ENCODE measurements around the gene ST6GALNAC1. TPM values are rescaled to one million over a fixed set of nuclear protein-coding genes. Genes with fewer than 3 reads are reported as not detected.

The ST6GALNAC1 gene
- total RNA-seq, 5 donors from 2014 or later (not counting 1 experiment from before 2014, with no cell fraction given) = 2.6 to 20.5 (median 6.6) TPM

- H3K4me1 ChIP-seq (ENCODE audit: control insufficient read depth in 1 of 2, extremely low read depth in 1 of 2, insufficient read depth in 2 of 2, low read length in 2 of 2) = peaks cover 6 to 26% of the 10 kb centered on the region in 2 experiments
- DNase-seq (no peak), ATAC-seq (replicated peaks in 1 of 4) (no peak)
- peaks cover 19 to 30% of the 10 kb centered on the region in 2 donors for H3K27me3 Mint-ChIP-seq
- H3K9me3 ChIP-seq = no peaks in the 10 kb centered on the region
- H3K9me3 Mint-ChIP-seq = no peaks in the 10 kb centered on the region
- H3K27ac Mint-ChIP-seq = no peak overlapping the region
- POLR2A ChIA-PET = no interaction called here
- no peak overlapping the region for H3K27ac ChIP-seq (ENCODE audit: low read length)
- peaks cover 9 to 41% of the 10 kb centered on the region in 2 experiments for H3K27me3 ChIP-seq (replicated peaks in 1 of 2; ENCODE audit: control insufficient read depth in 2 of 2, extremely low read depth in 1 of 2, insufficient read depth in 2 of 2, low read length in 1 of 2)
- H3K4me3 Mint-ChIP-seq = no peak overlapping the region
- no peaks in the 10 kb centered on the region for H3K36me3 Mint-ChIP-seq
- H3K36me3 ChIP-seq (ENCODE audit: control insufficient read depth in 2 of 2, extremely low read depth in 1 of 2, insufficient read depth in 1 of 2, low read length in 1 of 2) = no peaks in the 10 kb centered on the region
- no peak overlapping the region for H3K4me3 ChIP-seq (ENCODE audit: control insufficient read depth in 1 of 2, extremely low read depth in 1 of 2, low read length in 1 of 2)
- WGBS (ENCODE audit: insufficient coverage) = no CpG with 5 or more reads among the region's 3 CpGs
- H3K4me1 Mint-ChIP-seq = peaks cover 6 to 17% (median 17%) of the 10 kb centered on the region in 3 donors
- CTCF ChIA-PET = interaction anchor here in 1 of 2 donors (0.5 kb wide), 1 partner anchor 1706 kb away, joined by 3 read pairs; no protein-coding TSS in a partner anchor
Observed at GRCh38 chr17:76582660-76583059, 60.9 kb downstream of the ST6GALNAC1 start.

GRCh38 chr17:76581515-76581914 lies 62.0 kb downstream of the ST6GALNAC1 start:
- DNase-seq = no peak
- ChIA-PET POLR2A (interaction anchor here in 1 of 2 donors (0.5 kb wide), 1 partner anchor 103 kb away, joined by 3 read pairs; no protein-coding TSS in a partner anchor), CTCF (no interaction called here)
- Histone ChIP-seq H3K36me3 (ENCODE audit: control insufficient read depth in 2 of 2, extremely low read depth in 1 of 2, insufficient read depth in 1 of 2, low read length in 1 of 2) (no peaks in the 10 kb centered on the region), H3K27ac (ENCODE audit: low read length) (no peak overlapping the region), H3K4me3 (ENCODE audit: control insufficient read depth in 1 of 2, extremely low read depth in 1 of 2, low read length in 1 of 2) (no peak overlapping the region), H3K27me3 (replicated peaks in 1 of 2; ENCODE audit: control insufficient read depth in 2 of 2, extremely low read depth in 1 of 2, insufficient read depth in 2 of 2, low read length in 1 of 2) (peaks cover 3 to 30% of the 10 kb centered on the region in 2 experiments), H3K4me1 (ENCODE audit: control insufficient read depth in 1 of 2, extremely low read depth in 1 of 2, insufficient read depth in 2 of 2, low read length in 2 of 2) (peaks cover 6 to 20% of the 10 kb centered on the region in 2 experiments), H3K9me3 (no peaks in the 10 kb centered on the region)
- no peak overlapping the region for H3K27ac Mint-ChIP-seq
- no peak overlapping the region for H3K4me3 Mint-ChIP-seq
- H3K27me3 Mint-ChIP-seq = peaks cover 11 to 20% of the 10 kb centered on the region in 2 donors
- ATAC-seq (replicated peaks in 1 of 4) = no peak
- H3K36me3 Mint-ChIP-seq = no peaks in the 10 kb centered on the region
- no CpG with 5 or more reads among the region's 5 CpGs for WGBS (ENCODE audit: insufficient coverage)
- H3K9me3 Mint-ChIP-seq = no peaks in the 10 kb centered on the region
- peaks cover 0 to 13% (median 10%) of the 10 kb centered on the region in 3 donors for H3K4me1 Mint-ChIP-seq

GRCh38 chr17:76579281-76579680 lies 64.3 kb downstream of the ST6GALNAC1 start:
- no peaks in the 10 kb centered on the region for H3K9me3 ChIP-seq
- peaks cover 0 to 10% of the 10 kb centered on the region in 2 experiments for H3K27me3 ChIP-seq (replicated peaks in 1 of 2; ENCODE audit: control insufficient read depth in 2 of 2, extremely low read depth in 1 of 2, insufficient read depth in 2 of 2, low read length in 1 of 2)
- H3K9me3 Mint-ChIP-seq = no peaks in the 10 kb centered on the region
- ATAC-seq (replicated peaks in 1 of 4) = no peak
- H3K27ac ChIP-seq (ENCODE audit: low read length) = no peak overlapping the region
- H3K4me1 Mint-ChIP-seq = peaks cover 0 to 4% (median 3%) of the 10 kb centered on the region in 3 donors
- H3K27me3 Mint-ChIP-seq = peaks cover 9 to 10% of the 10 kb centered on the region in 2 donors
- H3K27ac Mint-ChIP-seq = no peak overlapping the region
- ChIA-PET CTCF (no interaction called here), POLR2A (no interaction called here)
- no peak for DNase-seq
- no peaks in the 10 kb centered on the region for H3K36me3 ChIP-seq (ENCODE audit: control insufficient read depth in 2 of 2, extremely low read depth in 1 of 2, insufficient read depth in 1 of 2, low read length in 1 of 2)
- H3K4me3 ChIP-seq (ENCODE audit: control insufficient read depth in 1 of 2, extremely low read depth in 1 of 2, low read length in 1 of 2) = no peak overlapping the region
- H3K4me3 Mint-ChIP-seq = no peak overlapping the region
- H3K36me3 Mint-ChIP-seq = no peaks in the 10 kb centered on the region
- no peaks in the 10 kb centered on the region for H3K4me1 ChIP-seq (ENCODE audit: control insufficient read depth in 1 of 2, extremely low read depth in 1 of 2, insufficient read depth in 2 of 2, low read length in 2 of 2)
- WGBS (ENCODE audit: insufficient coverage) = no CpG with 5 or more reads among the region's 2 CpGs

- Histone ChIP-seq H3K27ac (ENCODE audit: low read length) (no peak overlapping the region), H3K36me3 (ENCODE audit: control insufficient read depth in 2 of 2, extremely low read depth in 1 of 2, insufficient read depth in 1 of 2, low read length in 1 of 2) (no peaks in the 10 kb centered on the region), H3K4me3 (ENCODE audit: control insufficient read depth in 1 of 2, extremely low read depth in 1 of 2, low read length in 1 of 2) (no peak overlapping the region), H3K27me3 (replicated peaks in 1 of 2; ENCODE audit: control insufficient read depth in 2 of 2, extremely low read depth in 1 of 2, insufficient read depth in 2 of 2, low read length in 1 of 2) (peaks cover 0 to 2% of the 10 kb centered on the region in 2 experiments), H3K4me1 (ENCODE audit: control insufficient read depth in 1 of 2, extremely low read depth in 1 of 2, insufficient read depth in 2 of 2, low read length in 2 of 2) (no peaks in the 10 kb centered on the region), H3K9me3 (no peaks in the 10 kb centered on the region)
- ATAC-seq (replicated peaks in 1 of 4) (no peak), DNase-seq (no peak)
- no peaks in the 10 kb centered on the region for H3K9me3 Mint-ChIP-seq
- 80% methylated on average over 1 of the region's 5 CpGs for WGBS (ENCODE audit: insufficient coverage)
- H3K36me3 Mint-ChIP-seq = no peaks in the 10 kb centered on the region
- peaks cover 0 to 2% (median 0%) of the 10 kb centered on the region in 3 donors for H3K4me1 Mint-ChIP-seq
- H3K27ac Mint-ChIP-seq = no peak overlapping the region
- H3K4me3 Mint-ChIP-seq = no peak overlapping the region
- CTCF ChIA-PET = no interaction called here
- POLR2A ChIA-PET = interaction anchor here in 1 of 2 donors (1.0 kb wide), 1 partner anchor 16 kb away, joined by 3 read pairs; no protein-coding TSS in a partner anchor
- H3K27me3 Mint-ChIP-seq = peaks cover 4 to 5% of the 10 kb centered on the region in 2 donors
Observed at GRCh38 chr17:76578376-76578775, 65.2 kb downstream of the ST6GALNAC1 start.

- Mint-ChIP-seq H3K27me3 (peaks cover 4 to 5% of the 10 kb centered on the region in 2 donors), H3K36me3 (no peaks in the 10 kb centered on the region), H3K27ac (no peak overlapping the region), H3K4me3 (no peak overlapping the region), H3K9me3 (no peaks in the 10 kb centered on the region), H3K4me1 (peaks cover 0 to 2% (median 0%) of the 10 kb centered on the region in 3 donors)
- no peak for ATAC-seq (replicated peaks in 1 of 4)
- ChIA-PET CTCF (interaction anchor here in 1 of 2 donors (0.6 kb wide), 1 partner anchor 27 kb away, joined by 12 read pairs; no protein-coding TSS in a partner anchor), POLR2A (interaction anchor here (0.6 to 1.0 kb wide), 3 partner anchors 16 to 1418 kb away, joined by 3 to 6 read pairs (median 5); no protein-coding TSS in a partner anchor)
- Histone ChIP-seq H3K4me1 (ENCODE audit: control insufficient read depth in 1 of 2, extremely low read depth in 1 of 2, insufficient read depth in 2 of 2, low read length in 2 of 2) (no peaks in the 10 kb centered on the region), H3K4me3 (ENCODE audit: control insufficient read depth in 1 of 2, extremely low read depth in 1 of 2, low read length in 1 of 2) (no peak overlapping the region), H3K27ac (ENCODE audit: low read length) (no peak overlapping the region), H3K36me3 (ENCODE audit: control insufficient read depth in 2 of 2, extremely low read depth in 1 of 2, insufficient read depth in 1 of 2, low read length in 1 of 2) (no peaks in the 10 kb centered on the region), H3K27me3 (replicated peaks in 1 of 2; ENCODE audit: control insufficient read depth in 2 of 2, extremely low read depth in 1 of 2, insufficient read depth in 2 of 2, low read length in 1 of 2) (peaks cover 0 to 2% of the 10 kb centered on the region in 2 experiments), H3K9me3 (no peaks in the 10 kb centered on the region)
- DNase-seq = no peak
- WGBS (ENCODE audit: insufficient coverage) = 96% methylated on average over 4 of the region's 7 CpGs
Observed at GRCh38 chr17:76577876-76578275, 65.7 kb downstream of the ST6GALNAC1 start.

GRCh38 chr17:76576189-76576588 lies 67.4 kb downstream of the ST6GALNAC1 start:
- Mint-ChIP-seq H3K36me3 (no peaks in the 10 kb centered on the region), H3K4me1 (peaks cover 0 to 2% (median 0%) of the 10 kb centered on the region in 3 donors), H3K27ac (no peak overlapping the region), H3K9me3 (no peaks in the 10 kb centered on the region), H3K27me3 (no peaks in the 10 kb centered on the region), H3K4me3 (no peak overlapping the region)
- Histone ChIP-seq H3K27me3 (replicated peaks in 1 of 2; ENCODE audit: control insufficient read depth in 2 of 2, extremely low read depth in 1 of 2, insufficient read depth in 2 of 2, low read length in 1 of 2) (no peaks in the 10 kb centered on the region), H3K27ac (ENCODE audit: low read length) (no peak overlapping the region), H3K4me1 (ENCODE audit: control insufficient read depth in 1 of 2, extremely low read depth in 1 of 2, insufficient read depth in 2 of 2, low read length in 2 of 2) (no peaks in the 10 kb centered on the region), H3K4me3 (ENCODE audit: control insufficient read depth in 1 of 2, extremely low read depth in 1 of 2, low read length in 1 of 2) (no peak overlapping the region), H3K9me3 (no peaks in the 10 kb centered on the region), H3K36me3 (ENCODE audit: control insufficient read depth in 2 of 2, extremely low read depth in 1 of 2, insufficient read depth in 1 of 2, low read length in 1 of 2) (no peaks in the 10 kb centered on the region)
- DNase-seq (no peak), ATAC-seq (replicated peaks in 1 of 4) (no peak)
- ChIA-PET CTCF (no interaction called here), POLR2A (interaction anchor here in 1 of 2 donors (0.5 kb wide), 1 partner anchor 10 kb away, joined by 3 read pairs; no protein-coding TSS in a partner anchor)
- WGBS (ENCODE audit: insufficient coverage) = 87% methylated on average over 8 of the region's 9 CpGs

Data from T-cell (primary cell).